NCI-H510A (cell line): ENCODE results near the gene SIX6.
A peak's percentile ranks its signal among the peaks of the same experiment; 100 is the strongest.
"Not testable (repeated sequence)": the region's sequence is repeated elsewhere in the genome, so short reads cannot be mapped to it uniquely, and the experiment has no call there.

Experiments
- DNase-seq: peaks from one replicate; lab custom pipeline; 2025; lab: John Stamatoyannopoulos, UW

SIX6 gene

DNA sequence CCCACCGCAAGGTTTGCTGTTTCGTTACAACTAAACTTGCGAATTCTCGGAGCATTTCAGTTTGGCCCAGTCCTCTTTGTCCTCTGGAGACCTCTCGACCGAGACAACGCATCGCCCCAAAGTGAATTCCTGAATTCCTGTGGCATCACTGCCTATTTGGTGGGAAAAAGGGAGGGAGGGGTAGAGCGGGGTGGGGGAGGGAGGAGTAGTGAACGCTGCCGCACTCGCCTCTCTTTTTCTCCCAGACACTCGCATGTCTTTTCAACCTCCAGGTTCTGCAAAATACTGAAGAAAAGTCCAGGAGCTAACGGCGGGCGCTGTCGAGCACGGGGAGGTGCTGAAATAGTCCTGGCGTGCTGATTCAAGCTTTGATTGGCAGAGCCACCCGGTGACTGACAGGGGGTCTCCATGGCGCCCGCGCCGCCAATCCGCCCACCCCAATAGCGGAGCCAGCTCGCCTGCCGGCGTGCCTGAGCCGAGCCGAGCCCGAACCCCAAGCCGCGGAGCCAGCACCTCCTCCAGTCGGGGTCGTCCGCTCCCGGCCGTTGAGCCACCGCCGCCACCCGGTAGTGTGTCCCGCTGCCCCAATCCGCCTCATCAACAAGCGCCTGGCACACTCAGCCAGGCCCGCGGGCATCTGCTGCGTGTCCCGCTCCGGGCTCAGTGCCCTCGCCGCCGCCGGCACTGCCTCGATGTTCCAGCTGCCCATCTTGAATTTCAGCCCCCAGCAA lies at the start of gene SIX6:
TSS of gene SIX6 (plus strand) at position 440 of the 731 bp plus-strand sequence. CDS start at position 693, 253 bp downstream.
- peak; percentile 46 for DNase-seq

DNA sequence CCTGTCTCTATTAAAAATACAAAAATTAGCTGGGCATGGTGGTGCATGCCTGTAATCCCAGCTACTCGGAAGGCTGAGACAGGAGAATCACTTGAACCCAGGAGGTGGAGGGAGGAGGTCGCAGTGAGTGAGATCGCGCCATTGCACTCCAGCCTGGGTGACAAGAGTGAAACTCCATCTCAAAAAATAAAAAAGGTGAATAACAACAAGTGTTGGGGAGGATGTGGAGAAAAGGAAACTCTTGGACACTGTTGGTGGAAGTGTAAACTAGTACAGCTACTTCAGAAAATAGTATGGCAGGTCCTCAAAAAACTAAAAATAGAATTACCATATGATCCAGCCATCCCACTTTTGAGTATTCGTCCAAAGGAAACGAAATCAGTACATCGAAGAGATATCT lies 28.7 kb upstream of the SIX6 start:
- DNase-seq = not testable (repeated sequence)

DNA sequence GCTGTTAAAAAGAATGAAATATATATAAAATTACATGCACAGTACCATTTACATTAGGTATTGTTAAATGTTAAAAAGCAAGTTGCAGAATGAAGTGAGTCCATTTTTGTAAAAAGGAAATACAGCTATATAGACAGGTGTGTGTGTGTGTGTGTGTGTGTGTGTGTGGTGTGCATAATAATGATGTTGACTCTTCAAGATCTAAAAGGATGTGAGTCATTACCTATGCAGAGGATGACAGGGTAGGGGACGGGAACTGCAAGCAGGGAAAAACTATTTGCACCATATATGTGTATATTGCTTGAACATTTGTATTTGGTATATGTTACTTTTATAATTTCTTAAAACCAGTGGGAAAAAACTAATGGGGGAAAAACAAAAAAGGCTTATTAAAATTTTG lies 26.2 kb upstream of the SIX6 start:
- no peak for DNase-seq

DNA sequence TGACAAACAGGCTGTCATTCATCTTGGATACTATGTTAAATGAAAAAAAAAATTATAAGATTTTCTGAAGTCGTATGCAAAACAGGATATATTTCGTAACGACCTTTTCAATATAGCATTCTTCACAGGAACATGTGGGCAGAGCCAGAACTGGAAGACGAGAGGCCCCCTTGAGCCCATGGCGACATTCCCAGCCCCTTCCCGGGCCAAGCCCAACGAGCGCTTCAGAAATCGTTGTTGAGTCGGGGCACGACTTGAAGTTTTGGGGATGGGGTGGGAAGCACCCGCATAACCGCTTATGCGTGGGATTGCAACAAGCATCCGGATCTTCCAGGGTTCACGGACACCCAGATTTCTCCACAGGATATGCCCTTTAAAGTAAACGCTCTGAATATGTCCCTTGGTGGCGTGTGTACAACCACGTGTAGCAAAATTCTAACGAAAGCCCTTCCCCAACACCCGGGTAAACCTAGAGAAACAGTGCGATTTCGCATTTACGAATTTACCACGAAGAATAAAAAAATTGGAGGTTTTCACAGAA lies 23.8 kb upstream of the SIX6 start:
- no peak for DNase-seq

DNA sequence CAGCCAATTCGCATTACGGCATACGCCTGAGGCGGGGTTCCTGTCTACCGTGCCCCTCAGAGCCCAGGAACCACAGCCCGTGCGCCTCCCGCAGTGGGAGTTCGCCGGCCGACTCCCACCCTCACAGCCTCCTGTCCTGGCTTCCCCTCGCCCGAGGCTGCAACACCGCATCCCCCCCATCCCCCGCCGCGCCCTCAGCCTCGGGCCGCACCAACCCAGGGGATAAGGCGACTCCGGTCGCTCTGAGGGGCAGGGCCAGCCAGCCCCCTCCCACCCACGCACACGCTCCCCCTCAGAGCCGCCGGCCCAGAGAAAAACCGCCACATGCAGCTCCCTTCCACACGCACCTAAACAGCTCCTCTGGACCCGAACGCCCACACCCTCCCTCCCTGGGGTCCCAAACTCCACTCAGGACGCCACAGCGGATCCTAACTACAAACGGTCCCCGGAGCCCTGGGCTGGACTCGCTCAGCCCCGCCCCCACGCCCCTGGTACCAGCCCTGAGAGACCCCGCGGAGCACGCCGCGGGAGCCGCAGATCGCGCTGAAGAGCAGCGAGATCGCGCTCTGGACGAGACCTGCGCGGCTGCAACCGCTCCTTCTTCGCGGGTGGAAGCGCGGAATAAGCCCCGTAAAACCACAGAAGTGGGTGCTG lies 23.2 kb upstream of the SIX6 start, which contains the start of gene C14orf39:
TSS of gene C14orf39 (minus strand) at position 466 of the 654 bp plus-strand sequence. CDS start 985 bp downstream, outside the sequence.
- peak; percentile 35 for DNase-seq

DNA sequence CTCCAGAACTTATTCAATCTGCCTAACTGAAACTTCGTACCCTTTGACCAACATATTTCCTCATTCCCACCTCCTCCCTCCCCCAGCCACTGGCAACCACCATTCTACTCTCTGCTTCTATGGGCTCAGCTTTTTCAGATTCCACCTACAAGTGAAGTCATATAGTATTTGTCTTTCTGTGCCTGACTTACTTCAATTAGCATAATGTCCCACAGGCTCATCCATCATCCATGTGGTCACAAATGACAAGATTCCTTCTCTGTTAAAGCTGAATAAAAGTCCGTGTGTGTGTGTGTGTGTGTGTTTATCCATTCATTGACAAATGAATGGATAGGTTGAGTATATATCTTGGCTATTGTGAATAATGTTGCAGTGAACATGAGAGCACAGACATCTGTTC lies 21.7 kb upstream of the SIX6 start:
- DNase-seq = no peak

DNA sequence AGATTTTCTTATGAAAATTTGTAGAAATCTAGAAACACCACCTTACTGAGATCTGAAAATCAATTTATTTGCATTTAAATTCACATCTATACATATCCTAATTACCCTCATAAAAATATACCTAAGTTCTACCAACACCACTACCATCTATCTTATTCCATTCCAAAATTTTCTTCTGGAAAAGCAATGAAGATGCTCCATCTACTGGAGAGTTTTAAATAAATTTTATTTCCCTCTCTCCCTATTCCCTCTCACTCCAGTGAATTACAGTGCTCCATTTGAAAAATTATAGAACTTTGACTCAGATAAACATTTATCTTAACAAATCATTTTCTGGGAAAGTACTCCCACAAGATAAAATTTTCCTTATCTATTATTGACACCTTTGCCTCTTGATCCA lies 20.8 kb upstream of the SIX6 start:
- no peak for DNase-seq

DNA sequence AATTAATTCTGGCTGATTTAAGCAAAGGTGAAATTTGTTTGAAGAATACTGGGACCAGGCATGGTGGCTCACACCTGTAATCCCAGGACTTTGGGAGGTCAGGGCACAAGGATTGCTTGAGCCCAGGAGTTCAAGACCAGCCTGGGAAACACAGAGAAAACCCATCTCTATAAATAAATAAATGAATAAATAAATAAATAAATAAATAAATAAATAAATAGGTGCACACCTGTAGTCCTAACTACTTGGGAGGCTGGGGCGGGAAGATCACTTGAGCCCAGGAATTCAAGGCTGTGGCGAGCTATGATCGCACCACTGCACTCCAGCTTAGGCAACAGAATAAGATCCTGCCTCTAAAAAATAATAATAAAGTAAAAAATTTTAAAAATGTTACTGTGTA lies 18.7 kb upstream of the SIX6 start:
- DNase-seq = no peak

DNA sequence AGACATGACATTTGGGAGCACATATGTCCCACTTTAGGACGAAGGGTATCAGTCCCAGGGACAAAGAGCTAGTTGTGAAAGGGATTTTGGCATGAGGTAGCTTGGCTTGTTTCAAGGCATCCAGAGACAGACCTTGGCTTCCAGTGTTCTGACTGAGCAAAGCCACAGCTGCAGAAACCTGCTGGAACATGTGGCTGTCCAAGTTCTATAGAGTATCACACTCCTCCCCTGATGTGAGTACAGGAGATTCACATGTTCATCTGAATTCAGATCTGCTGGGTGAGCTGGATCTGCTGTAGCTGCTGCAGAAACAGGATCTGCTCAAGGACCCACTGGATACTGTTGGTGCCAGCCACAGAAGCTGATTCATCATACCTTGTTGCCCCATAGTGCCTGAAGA lies 13.0 kb upstream of the SIX6 start:
- no peak for DNase-seq

DNA sequence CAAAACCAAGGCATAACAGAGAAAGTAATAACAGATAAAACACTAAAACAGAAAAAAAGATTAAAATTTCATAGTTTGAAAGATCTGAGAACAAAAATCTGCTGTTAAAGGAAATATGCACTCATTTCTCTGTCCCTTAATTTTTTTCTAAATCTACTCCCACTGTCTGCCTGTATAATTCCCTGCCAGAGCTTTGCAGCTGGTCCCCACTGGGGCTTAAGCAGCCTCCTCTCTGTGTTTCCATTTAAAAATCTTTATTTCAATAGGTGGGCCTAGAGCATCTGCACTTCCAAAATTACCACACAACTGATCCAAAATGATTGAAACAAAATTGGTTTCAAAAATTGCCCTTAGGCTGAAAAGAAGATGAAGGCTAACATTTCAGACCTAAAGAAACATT lies 6.4 kb upstream of the SIX6 start:
- no peak for DNase-seq

DNA sequence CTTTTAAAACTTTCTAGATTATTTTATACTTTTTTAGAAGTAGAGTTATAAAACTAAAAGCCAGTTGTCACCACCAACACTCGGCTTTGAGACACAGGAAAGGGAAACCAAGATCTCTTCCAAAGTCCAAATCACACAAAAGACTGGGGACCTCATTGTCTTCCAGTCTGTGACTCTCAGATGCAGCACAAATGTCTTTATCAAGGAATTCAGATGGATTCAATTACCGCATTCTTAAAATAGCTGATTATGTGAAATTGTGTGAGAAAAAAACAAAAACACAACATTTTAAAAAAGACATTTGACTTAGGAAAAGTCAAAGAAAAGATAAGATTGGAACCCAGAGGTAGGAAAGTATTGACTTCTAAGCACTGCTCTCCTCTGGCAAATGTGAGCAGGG lies 3.5 kb upstream of the SIX6 start:
- no peak for DNase-seq

DNA sequence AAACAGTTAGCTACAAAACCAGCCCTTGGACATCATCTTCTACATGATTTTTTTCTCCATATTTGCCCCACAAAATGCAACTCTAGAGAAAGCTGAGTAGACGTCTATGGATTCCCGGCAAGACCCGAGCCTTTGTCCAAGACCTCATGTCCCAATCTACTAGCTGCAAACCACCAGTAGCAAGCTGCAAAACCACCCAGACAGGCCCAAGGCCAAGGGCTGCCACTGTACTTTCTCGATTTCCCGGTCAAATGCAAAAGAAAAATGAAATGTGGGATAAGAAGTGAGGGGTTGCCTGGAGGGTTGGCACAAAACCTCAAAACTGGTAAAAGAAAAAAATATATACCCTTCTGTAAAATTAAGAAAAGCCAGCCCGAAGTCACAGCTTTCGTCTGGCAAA lies 2.9 kb upstream of the SIX6 start:
- DNase-seq = no peak

DNA sequence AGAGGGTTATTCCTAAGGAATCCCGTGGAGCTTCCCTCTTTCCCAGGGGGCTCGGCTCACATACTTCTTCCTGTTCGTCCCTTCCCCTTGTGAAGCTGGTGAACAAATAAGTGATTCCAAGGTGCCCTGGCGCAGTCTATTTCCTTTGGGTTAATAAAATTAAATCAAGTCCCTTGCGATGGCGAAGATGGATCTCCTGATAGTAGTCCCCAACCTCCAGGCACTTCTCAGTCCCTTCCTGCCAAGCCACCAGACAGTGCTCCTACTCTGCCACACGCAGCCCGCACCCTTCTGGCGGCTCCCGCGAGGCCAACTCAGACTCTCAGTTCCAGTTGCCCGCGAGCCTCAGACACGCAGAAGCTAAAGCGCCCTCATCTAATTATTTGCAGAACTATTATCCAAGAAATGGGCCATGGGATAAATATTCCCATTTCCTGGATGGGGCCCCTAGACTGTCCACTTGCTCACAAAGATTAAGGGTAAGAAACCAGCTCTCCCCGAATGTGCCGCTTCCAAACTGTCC lies 2.4 kb upstream of the SIX6 start:
- DNase-seq = no peak

DNA sequence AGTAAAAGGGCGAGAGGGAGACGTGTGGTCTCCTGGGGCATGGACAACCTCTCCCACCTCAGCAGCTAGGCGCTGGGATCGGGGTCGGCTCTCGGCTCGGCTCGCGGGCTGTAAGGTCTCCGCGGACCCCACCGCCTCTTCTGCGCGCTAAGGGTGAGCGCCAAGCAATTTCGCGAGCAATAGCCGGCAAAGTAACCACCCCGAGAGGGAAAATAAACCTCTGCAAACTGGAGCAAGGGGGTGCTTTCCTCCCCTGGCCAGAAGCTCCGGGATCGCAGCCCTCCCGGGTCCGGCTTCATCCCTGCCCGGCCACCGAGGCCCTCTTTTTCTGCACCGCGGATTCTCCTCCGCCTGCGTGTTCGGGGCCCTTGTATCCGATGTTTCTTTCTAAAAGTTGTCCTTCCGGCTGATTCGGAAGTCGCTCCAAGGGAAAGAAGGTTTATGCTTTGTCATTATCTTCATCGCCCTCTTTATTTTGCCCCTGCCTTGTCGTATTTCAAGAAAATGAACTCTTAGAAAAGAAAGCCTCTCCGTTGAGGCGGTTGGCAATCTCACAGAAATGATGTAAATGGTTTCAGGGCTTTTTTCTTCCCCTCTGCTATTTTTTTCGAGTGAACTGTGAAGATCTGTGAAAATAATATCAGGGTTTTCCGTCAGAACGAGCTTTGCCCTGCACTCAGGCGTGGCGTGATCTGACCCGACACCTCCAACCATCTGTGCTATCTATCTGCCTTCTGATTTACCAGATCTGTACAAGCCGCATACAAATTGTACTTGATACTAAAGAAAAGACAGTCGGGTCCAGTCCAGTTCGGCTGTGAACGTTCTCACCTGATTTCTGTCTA lies 1.7 kb upstream of the SIX6 start:
- no peak for DNase-seq

DNA sequence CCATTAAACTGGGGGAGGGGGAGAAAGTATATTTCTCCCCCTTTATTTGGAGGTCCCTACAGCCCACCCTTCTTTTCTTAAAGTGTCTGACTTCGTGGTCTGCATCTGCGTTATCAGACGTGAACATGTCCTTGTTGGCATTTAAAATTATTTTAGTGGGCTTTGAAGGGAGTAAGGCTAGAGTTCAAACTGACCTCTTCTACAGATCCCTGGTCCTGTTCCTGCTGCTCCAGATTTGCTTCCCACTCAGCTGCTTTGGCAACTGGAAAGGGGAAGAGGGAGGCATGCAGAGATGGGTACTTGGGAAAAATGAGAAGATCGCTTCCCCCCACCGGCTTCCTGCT lies 611 bp upstream of the SIX6 start:
- DNase-seq = no peak

DNA sequence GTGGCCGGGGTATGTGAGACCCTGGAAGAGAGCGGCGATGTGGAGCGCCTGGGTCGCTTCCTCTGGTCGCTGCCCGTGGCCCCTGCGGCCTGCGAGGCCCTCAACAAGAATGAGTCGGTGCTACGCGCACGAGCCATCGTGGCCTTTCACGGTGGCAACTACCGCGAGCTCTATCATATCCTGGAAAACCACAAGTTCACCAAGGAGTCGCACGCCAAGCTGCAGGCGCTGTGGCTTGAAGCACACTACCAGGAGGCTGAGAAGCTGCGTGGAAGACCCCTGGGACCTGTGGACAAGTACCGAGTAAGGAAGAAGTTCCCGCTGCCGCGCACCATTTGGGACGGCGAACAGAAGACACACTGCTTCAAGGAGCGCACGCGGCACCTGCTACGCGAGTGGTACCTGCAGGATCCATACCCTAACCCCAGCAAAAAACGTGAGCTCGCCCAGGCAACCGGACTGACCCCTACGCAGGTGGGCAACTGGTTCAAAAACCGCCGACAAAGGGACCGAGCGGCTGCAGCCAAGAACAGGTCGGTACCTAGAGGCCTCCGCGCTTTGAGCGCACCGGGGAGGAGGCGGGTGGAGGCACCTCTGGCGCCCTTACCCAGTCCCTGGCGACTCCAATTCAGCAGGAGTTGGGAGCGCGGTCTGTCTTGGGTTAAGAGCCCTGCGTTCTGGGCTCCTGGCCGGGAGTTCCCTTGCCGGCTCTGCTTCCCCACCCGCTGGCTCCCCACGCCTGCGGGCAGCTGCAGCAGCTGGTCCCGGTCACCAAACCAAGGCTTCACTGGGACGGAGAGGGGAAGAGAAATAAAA lies 700 bp downstream of the SIX6 start:
- peak; percentile 42 for DNase-seq

DNA sequence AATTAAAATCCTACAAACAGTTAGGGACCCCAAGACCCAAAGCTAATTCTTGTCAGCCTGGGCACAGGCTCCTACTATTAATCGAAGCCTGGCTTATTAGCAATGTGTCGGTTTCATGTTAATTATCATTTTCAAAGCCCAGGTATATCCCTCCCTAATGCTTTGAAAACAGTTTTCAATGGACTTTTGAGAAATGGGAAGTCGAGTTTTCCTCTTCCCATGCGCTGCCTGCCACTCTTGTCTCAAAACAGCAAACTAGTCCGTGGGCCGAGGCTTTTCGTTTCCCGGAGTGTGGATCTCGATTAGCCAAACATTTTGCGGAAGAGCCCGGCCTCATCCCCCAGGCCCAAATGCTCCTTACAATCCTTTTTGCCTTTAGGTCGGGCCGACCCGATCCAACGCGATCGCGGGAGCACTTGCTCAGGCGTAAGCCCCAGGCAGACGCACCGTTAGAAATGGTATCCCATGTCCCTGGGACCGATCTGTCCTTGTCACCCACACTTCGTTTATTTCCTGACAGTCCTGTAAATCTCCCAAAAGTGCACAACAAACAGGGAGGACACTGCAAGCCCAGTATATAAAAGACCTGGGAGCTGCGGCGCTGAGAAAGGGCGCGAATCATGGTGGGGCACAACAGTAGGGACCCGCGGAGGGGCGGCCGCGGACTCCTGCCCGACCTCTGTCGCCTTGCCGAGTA lies 1.5 kb downstream of the SIX6 start:
- DNase-seq = no peak

DNA sequence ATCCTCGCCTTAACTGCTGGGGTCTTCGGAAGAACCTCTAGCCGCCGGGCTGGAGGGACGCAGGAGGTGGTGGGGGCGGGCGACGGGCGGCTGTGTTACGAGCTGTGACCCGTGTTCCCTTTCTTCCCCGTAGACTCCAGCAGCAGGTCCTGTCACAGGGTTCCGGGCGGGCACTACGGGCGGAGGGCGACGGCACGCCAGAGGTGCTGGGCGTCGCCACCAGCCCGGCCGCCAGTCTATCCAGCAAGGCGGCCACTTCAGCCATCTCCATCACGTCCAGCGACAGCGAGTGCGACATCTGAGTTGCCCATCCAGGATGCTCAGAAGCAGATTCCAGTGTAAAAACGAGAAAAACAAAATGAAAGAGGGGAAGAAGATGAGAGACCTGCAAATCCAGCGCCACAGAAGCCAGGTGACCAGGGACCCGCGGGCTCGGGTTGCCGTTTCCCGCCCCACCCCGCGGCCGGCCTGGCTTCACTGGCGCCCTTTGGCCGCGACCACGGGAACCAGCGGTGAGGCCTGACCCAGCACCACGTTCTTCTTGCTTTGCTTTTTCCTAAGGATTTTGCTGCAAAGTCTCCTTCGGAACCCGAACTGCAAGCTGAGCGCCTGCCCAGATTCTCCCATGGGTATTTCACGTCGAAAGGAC lies 2.1 kb downstream of the SIX6 start:
- DNase-seq = no peak

DNA sequence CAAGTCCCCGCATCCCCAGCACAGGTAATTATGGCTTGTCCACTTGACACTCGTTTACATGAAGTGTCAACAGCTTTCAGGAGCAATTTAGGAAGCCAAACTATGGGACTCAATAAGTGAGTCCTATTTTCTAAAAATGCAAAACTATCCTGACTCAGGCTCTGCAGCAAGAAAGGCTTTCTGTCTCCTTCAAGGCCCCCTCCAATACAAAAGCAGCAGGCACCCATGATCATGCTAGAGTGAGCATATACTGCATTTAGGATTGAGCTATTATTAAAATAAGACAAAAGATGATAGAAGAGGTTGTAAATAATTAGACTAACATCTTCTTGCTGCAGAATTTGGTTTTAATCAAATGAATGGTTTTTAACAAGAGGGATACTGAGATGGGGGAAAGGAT lies 3.2 kb downstream of the SIX6 start:
- no peak for DNase-seq

DNA sequence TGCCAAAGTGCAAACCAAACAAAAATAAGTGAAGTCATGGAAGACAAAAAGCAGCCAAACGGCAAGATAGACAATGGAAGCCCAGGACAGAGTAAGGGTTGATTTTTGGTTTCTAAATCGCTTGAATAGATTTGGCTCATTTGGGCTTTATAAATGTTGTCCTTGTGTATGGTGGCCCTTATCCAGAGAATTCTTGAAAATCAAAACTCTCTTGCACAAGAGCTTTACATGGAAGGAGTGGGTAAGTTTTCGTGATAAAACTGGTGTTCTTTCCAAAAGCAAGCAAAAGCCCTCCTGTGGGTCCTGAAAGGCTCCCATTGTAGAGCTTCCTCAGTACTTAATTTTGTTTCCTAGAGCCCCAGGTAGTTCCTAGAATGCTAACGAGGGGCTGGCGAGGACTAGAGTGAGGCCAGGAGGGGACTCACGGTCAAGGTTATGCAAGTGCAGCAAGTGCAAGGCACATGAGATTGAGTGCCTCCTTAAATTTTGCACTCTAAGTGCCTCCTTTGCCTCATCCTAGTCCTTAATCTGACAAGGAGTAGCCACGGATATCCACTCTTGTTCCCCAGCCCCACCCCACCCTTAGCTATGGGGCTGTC lies 4.1 kb downstream of the SIX6 start:
- DNase-seq = no peak
